BJ (cell line): ENCODE measurements around the gene PRKACB. TPM values are rescaled to one million over a fixed set of nuclear protein-coding genes. Genes with fewer than 3 reads are reported as not detected.

Experiments used
- CTCF ChIA-PET: fragments of 350-600 bp; formaldehyde crosslinking; extraction: SDS; loops from one replicate; lab custom pipeline; 2021; ENCODE audit warnings: antibody characterized with exemption, inconsistent platforms; lab: Yijun Ruan, JAX
- POLR2A ChIA-PET: fragments of 300-600 bp; sonication (Branson Sonifier 250); formaldehyde crosslinking; extraction: SDS; loops from one replicate; lab custom pipeline; 2021; ENCODE audit warnings: antibody characterized with exemption; lab: Charles Lee
- DNase-seq: peaks from one replicate; pipeline ENCODE4 v3.0.0-alpha.2; 2011; ENCODE audit warnings: low read depth
- H3K27me3 ChIP-seq: 2 replicates; pipeline ENCODE4 v1.6.0; 2011; ENCODE audit warnings: low read length; ENCODE audit not compliant: control insufficient read depth, insufficient read depth
- H3K36me3 ChIP-seq: 2 replicates; pipeline ENCODE4 v1.5.1; 2011; ENCODE audit warnings: low read length; ENCODE audit not compliant: control insufficient read depth, insufficient read depth
- H3K4me3 ChIP-seq: 2 replicates; pipeline ENCODE4 v1.5.1; 2011; ENCODE audit warnings: low read depth, mild to moderate bottlenecking, control low read depth, low read length
- CTCF ChIP-seq: IDR thresholded peaks from 2 replicates; pipeline ENCODE4 v1.5.1; 2011; ENCODE audit warnings: low read depth, mild to moderate bottlenecking, control low read depth, inconsistent platforms, low read length, moderate library complexity; ENCODE audit not compliant: insufficient read depth
- polyA plus RNA-seq: library from polyadenylated mRNA; depleted of rRNA; stranded (reverse); fragments of >200 nt; gene quantifications from 2 replicates; pipeline ENCODE4 v1.2.3, GENCODE V29; 2011

Gene PRKACB
- polyA plus RNA-seq, 1 experiment = 8.4 TPM

DNA sequence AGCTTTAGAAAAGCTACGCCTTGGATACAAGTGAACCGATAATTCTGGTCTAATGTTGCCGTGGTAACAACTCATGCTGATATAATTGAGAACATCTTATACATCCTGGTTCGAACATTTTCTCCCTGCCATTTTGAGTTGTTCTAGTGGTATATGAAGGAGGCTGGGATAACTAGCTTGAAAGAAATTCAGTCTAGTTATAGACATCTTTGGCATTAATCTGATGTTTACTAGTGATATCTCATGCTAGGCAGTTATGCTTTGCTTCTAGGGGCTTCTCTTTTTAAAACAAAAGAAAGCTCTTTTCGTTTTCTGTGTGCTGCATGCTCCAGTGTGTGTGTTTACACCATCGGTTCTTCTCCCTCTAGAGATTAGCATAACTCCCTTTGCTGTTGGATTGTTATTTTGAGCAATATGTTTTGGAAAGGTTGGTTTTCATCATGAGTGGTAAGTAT lies 20.5 kb downstream of the PRKACB start:
- CTCF ChIA-PET = interaction anchor here (0.7 kb wide), 1 partner anchor 13 kb away, joined by 4 read pairs; no protein-coding TSS in a partner anchor
- Histone ChIP-seq H3K4me3 (no peak overlapping the region), H3K36me3 (no peaks in the 10 kb centered on the region), H3K27me3 (no peaks in the 10 kb centered on the region)
- POLR2A ChIA-PET = no interaction called here
- no peak for DNase-seq
- no peak for TF ChIP-seq CTCF

DNA sequence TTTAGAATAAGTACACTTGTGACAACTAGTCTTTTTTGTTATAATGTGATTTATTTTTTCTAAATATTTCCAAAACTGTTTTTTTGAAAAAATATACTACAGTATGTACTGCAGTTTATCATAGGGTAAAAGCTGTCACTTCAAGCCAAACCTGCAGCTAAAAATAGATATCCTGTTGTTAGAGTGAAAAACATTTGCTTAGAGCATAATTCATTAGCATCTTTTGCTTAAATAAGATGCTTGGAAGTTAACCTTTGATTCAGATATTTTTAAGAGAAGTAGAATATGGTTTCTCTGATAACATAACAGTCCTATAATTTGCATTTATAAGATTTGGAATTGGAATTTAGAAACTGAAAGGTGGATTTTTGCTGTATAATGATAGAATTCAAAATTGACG lies 21.5 kb downstream of the PRKACB start:
- H3K27me3 ChIP-seq = no peaks in the 10 kb centered on the region
- H3K36me3 ChIP-seq = no peaks in the 10 kb centered on the region
- DNase-seq = no peak
- ChIA-PET CTCF (interaction anchor here (0.8 kb wide), 1 partner anchor 250 kb away, joined by 4 read pairs; no protein-coding TSS in a partner anchor), POLR2A (no interaction called here)
- TF ChIP-seq CTCF = no peak
- H3K4me3 ChIP-seq = no peak overlapping the region

DNA sequence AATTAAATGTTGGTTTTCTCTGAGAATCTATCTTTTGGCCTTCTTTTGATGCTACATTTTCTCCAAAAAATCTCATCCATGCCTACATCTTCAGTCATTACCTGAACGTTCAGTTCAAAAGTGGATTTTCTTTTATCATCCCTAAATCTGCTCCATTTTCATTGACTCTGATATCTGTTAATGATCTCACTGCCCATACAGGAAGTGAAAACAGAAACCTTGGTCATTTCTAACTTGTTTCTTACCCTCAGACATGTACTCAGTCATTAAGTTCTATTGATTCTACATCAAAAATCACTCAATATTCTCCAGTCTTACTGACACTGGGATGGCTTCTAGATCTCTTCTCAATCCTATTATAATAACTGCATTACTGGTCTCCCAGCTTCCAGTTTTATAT lies 22.7 kb downstream of the PRKACB start:
- Histone ChIP-seq H3K4me3 (no peak overlapping the region), H3K27me3 (no peaks in the 10 kb centered on the region), H3K36me3 (no peaks in the 10 kb centered on the region)
- TF ChIP-seq CTCF = no peak
- no peak for DNase-seq
- ChIA-PET POLR2A (no interaction called here), CTCF (no interaction called here)

DNA sequence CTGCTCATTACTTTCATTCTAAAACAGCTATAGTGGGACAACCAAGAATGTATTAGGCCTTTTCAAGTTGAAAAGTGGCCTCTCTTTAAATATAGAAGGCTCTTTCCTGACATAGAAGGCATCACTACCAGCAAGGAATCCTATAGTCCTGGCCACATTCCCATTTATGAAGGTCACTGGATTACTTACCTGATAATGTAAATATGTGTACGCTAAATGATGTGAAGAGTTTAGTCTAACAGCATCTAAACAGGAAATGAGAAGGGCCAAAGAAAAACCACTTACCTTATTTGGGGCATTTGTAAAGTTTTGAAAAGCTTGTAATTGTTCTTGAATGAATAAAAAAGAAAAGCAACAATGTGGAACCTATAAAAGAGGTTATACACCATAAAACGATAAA lies 24.7 kb downstream of the PRKACB start:
- DNase-seq = no peak
- CTCF ChIA-PET = no interaction called here
- Histone ChIP-seq H3K4me3 (no peak overlapping the region), H3K27me3 (no peaks in the 10 kb centered on the region), H3K36me3 (no peaks in the 10 kb centered on the region)
- POLR2A ChIA-PET = no interaction called here
- no peak for TF ChIP-seq CTCF

DNA sequence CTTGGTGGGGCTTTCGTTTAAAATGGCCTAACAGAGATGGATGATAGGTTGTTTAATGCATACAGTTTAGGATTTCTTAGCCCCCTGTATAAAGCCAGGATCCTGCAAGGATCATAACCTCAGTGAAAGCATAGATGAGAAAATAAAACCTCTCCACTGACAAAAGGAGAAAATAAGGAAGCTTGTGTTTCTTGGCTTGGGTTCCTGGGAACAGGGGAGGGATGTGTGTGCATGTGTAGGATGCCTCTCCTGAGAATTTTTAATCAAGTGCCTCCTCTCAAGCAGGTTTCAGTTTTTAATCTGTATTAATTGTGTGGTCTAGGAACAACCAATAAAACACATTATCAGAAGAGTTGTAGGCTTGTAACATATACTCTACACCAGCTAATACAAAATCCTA lies 26.1 kb downstream of the PRKACB start:
- Histone ChIP-seq H3K27me3 (no peaks in the 10 kb centered on the region), H3K36me3 (no peaks in the 10 kb centered on the region), H3K4me3 (no peak overlapping the region)
- ChIA-PET POLR2A (no interaction called here), CTCF (no interaction called here)
- DNase-seq = no peak
- TF ChIP-seq CTCF = no peak
